Ectodermal cell (in vitro differentiated cells): ENCODE results near the gene RASAL1. TPM values are rescaled to one million over a fixed set of nuclear protein-coding genes. Genes with fewer than 3 reads are reported as not detected.
A peak's percentile ranks its signal among the peaks of the same experiment; 100 is the strongest.

Experiments
- H3K27ac ChIP-seq: 2 replicates; pipeline ENCODE4 v1.7.0; 2013; ENCODE audit warnings: mild to moderate bottlenecking, low read depth, low read length; ENCODE audit not compliant: insufficient read depth, poor library complexity, severe bottlenecking
- H3K27me3 ChIP-seq: 2 replicates; pipeline ENCODE4 v1.7.0; 2013; ENCODE audit warnings: mild to moderate bottlenecking, low read length; ENCODE audit not compliant: insufficient read depth, control insufficient read depth, poor library complexity, severe bottlenecking
- H3K36me3 ChIP-seq: one replicate; pipeline ENCODE4 v1.7.0; 2013; ENCODE audit warnings: low read length; ENCODE audit not compliant: control insufficient read depth, insufficient read depth
- H3K4me1 ChIP-seq: one replicate; pipeline ENCODE4 v1.7.0; 2013; ENCODE audit warnings: low read length; ENCODE audit not compliant: control insufficient read depth, insufficient read depth
- H3K4me3 ChIP-seq: 2 replicates; pipeline ENCODE4 v1.7.0; 2013; ENCODE audit warnings: low read depth, low read length, control low read depth; ENCODE audit not compliant: insufficient read depth
- H3K9me3 ChIP-seq: 2 replicates; pipeline ENCODE4 v1.7.0; 2013; ENCODE audit warnings: mild to moderate bottlenecking, low read length, moderate library complexity; ENCODE audit not compliant: control insufficient read depth
- WGBS, 2 experiments: methylation state at CpG; one replicate each; pipeline ENCODE4 v1.1.7; 2013; ENCODE audit warnings: missing lambda C conversion rate in 2 of 2; 5-methylcytosine and 5-hydroxymethylcytosine counted together
- polyA plus RNA-seq, 4 experiments: library from polyadenylated mRNA; stranded (reverse); fragments of 50-300 nt; gene quantifications; one replicate each; pipeline ENCODE4 v1.2.3, GENCODE V29; 2013

RASAL1 gene, protein sequence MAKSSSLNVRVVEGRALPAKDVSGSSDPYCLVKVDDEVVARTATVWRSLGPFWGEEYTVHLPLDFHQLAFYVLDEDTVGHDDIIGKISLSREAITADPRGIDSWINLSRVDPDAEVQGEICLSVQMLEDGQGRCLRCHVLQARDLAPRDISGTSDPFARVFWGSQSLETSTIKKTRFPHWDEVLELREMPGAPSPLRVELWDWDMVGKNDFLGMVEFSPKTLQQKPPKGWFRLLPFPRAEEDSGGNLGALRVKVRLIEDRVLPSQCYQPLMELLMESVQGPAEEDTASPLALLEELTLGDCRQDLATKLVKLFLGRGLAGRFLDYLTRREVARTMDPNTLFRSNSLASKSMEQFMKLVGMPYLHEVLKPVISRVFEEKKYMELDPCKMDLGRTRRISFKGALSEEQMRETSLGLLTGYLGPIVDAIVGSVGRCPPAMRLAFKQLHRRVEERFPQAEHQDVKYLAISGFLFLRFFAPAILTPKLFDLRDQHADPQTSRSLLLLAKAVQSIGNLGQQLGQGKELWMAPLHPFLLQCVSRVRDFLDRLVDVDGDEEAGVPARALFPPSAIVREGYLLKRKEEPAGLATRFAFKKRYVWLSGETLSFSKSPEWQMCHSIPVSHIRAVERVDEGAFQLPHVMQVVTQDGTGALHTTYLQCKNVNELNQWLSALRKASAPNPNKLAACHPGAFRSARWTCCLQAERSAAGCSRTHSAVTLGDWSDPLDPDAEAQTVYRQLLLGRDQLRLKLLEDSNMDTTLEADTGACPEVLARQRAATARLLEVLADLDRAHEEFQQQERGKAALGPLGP
- polyA plus RNA-seq (2013, experiment 1 of 4) = 0.26 TPM
- polyA plus RNA-seq (2013, experiment 2 of 4) = 0.30 TPM
- 0.85 TPM for polyA plus RNA-seq (2013, experiment 3 of 4)
- 0.61 TPM for polyA plus RNA-seq (2013, experiment 4 of 4)

DNA sequence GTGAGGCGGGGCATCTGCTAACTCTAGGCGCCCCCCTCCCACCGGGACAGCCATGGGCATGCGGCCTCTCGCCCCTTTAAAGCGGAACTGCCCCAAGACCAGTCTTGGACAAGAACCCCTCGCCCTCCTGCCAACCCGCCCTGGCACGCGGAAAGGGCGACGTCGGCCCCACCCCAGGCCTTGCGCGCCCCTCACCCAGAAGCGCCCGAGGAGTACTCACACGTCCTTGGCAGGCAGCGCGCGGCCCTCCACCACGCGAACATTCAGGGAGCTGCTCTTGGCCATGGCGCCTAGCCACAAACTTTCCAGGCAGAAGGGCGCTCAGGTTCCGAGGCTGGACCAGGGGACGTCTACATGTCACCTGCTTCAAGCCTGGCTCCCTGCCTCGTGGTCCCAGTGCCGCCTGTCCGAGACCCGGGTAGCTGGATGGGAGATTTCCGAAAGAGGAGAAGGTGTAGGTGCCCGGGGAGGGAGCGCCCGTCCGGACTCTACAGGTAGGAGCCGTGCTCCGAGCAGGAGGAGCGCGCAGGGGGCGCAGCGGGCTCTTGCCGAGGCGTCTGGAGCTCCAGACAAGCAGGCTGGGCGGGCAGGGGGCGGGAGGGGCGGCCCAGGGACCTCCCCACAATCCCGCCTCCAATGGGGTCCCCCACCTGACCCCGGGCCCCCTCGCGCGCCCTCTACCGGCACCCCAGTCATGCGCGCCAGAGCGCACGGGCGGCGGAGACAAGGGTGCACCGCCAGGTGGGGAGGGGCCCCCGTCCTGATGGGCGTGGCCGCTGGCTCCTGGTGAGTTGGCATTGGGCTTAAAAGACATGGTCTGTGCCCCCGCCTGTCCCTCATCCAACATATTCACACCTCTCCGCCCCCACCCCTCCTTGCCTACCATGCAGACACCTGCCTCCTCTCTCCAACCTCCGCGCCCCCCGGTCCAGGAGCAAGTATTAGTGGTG, at the start of gene RASAL1:
TSS of gene RASAL1 (minus strand) at position 584 of the 950 bp plus-strand sequence. CDS start at position 285, 299 bp downstream.
- WGBS, 2 experiments = 8 to 10% methylated on average over 66 to 68 of the region's 68 CpGs
- H3K27me3 ChIP-seq = peaks cover 31% of the 10 kb centered on the region
- peak within 1 kb of the TSS; percentile 16 for H3K4me3 ChIP-seq
- peaks cover 4% of the 10 kb centered on the region for H3K4me1 ChIP-seq
- no peaks in the 10 kb centered on the region for H3K36me3 ChIP-seq
- H3K9me3 ChIP-seq = no peaks in the 10 kb centered on the region
- no peak within 1 kb of the TSS for H3K27ac ChIP-seq

DNA sequence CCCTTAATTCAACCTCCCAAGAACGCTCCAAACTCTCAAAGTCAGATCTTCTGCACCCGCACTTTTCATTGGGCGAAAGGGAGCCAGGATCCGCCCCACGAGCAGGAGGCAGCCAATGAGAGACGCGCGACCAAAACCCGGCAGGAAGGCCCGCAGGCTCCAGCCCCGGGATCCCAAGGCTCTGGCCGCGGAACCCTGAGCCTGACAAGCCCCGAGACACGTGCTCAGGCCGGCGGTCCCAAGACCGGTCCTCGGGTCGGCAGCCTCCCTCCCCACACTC, 49.3 kb upstream of the RASAL1 start:
- Histone ChIP-seq H3K36me3 (peaks cover 5% of the 10 kb centered on the region), H3K4me1 (peaks cover 6% of the 10 kb centered on the region), H3K27me3 (no peaks in the 10 kb centered on the region), H3K9me3 (no peaks in the 10 kb centered on the region), H3K4me3 (peak overlapping the region; percentile 98), H3K27ac (peak overlapping the region; percentile 92)
- WGBS, 2 experiments = 0% methylated on average over 20 of the region's 20 CpGs

DNA sequence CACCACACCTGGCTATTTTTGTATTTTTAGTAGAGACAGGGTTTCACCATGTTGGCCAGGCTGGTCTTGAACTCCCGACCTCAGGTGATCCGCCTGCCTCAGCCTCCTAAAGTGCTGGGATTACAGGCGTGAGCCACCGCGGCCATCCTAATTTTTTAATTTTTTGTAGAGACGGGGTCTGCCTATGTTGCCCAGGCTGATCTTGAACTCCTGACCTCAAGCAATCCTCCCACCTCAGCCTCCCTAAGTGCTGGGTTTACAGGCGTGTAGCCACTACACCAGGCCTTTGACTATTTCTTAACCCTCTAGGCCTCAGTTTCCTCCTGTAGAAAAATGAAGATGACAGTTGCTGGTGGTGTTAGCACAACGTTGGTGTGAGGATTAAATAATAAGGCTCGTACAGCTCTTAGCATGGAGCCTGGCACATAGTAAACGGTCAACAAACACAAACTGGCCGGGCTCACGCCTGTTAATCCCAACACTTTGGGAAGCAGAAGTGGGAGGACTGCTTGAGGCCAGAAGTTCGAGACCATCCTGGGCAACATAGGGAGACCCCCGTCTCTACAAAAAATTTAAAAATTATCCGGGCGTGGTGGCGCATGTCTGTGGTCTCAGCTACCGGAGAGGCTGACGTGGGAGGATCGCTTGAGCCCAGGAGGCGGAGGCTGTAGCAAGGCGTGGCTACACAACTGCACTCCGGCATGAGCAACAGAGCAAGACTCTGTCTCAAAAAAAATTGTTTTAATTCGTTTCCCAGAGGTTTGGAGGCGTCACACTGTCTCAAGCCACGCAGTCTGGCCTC, 48.7 kb upstream of the RASAL1 start:
- Histone ChIP-seq H3K4me3 (peak overlapping the region; percentile 98), H3K4me1 (peaks cover 6% of the 10 kb centered on the region), H3K27me3 (no peaks in the 10 kb centered on the region), H3K9me3 (no peaks in the 10 kb centered on the region), H3K27ac (no peak overlapping the region), H3K36me3 (peaks cover 10% of the 10 kb centered on the region)
- WGBS, 2 experiments = 39 to 42% methylated on average over 26 of the region's 26 CpGs

DNA sequence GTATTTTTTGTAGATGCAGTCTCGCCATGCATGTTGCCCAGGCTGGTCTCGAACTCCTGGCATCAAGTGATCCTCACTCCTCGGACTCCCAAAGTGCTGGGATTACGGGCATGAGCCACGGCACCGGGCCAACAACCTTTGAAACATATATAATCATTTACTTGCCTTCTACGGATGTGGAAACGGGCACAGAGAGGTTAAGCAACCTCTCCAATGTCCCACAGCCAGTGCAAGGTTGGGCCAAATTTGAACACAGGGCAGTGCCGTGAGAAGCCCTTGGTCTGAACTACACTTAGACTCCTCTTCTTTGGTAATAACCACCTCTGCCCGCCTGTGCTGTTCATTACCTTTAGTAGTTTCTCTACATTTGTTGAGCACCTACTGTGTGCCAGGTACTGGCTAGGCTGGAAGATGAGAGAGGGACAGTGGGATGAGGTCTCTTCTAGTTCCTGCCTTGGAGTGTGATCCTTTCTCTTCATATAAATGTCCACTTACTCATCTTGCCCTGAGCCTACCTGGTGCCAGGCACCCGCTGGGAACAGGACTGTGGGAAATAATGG, 47.5 kb upstream of the RASAL1 start:
- H3K4me1 ChIP-seq = peaks cover 6% of the 10 kb centered on the region
- peaks cover 22% of the 10 kb centered on the region for H3K36me3 ChIP-seq
- no peaks in the 10 kb centered on the region for H3K27me3 ChIP-seq
- whole genome bisulfite sequencing, 2 experiments = 94 to 95% methylated on average over 11 of the region's 11 CpGs
- H3K27ac ChIP-seq = no peak overlapping the region
- no peak overlapping the region for H3K4me3 ChIP-seq
- H3K9me3 ChIP-seq = no peaks in the 10 kb centered on the region

DNA sequence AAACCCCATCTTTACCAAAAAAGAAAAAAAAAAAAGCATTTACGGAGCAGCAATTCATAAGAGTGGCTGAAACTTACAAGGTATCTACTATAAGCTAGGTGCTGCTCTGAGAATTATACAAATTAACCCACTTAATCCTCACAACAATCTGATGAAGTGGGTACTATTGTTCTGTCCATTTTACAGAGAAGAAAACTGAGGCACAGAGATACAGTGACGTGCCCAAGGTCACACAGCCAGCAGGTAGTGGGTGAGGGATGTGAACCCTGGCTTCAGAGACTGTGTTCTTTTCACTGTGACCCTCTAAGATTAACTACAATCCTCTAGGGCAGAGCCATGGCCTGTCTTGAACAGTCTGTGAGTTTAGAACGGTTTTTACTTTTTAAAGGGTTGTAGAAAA, 46.4 kb upstream of the RASAL1 start:
- H3K27ac ChIP-seq = no peak overlapping the region
- H3K27me3 ChIP-seq = no peaks in the 10 kb centered on the region
- H3K4me1 ChIP-seq = peaks cover 5% of the 10 kb centered on the region
- H3K9me3 ChIP-seq = no peaks in the 10 kb centered on the region
- no peak overlapping the region for H3K4me3 ChIP-seq
- H3K36me3 ChIP-seq = peaks cover 33% of the 10 kb centered on the region
- WGBS, 2 experiments = 79 to 93% methylated on average over 1 to 3 of the region's 3 CpGs

DNA sequence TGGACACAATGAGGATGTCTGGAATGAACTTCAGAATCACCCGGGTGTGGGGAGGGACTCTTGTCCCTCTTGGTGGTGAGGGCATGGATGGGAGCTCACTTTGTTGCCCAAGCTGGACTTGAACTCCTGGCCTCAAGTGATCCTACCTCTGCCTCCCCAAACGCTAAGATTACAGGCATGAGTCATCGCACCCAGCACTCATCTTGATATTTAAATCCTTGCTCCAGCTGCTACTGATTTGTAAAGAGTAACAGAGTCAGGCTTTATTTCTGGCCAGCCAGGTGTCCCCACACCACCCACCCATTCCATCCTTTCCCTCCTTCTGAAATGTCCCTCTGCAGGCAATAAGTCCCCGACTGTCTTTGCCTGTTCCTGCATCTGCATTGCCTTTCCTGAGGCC, 44.8 kb upstream of the RASAL1 start:
- Histone ChIP-seq H3K4me1 (no peaks in the 10 kb centered on the region), H3K4me3 (no peak overlapping the region), H3K36me3 (peaks cover 38% of the 10 kb centered on the region), H3K27ac (no peak overlapping the region), H3K9me3 (no peaks in the 10 kb centered on the region), H3K27me3 (no peaks in the 10 kb centered on the region)
- WGBS, 2 experiments = 91 to 92% methylated on average over 4 of the region's 4 CpGs

DNA sequence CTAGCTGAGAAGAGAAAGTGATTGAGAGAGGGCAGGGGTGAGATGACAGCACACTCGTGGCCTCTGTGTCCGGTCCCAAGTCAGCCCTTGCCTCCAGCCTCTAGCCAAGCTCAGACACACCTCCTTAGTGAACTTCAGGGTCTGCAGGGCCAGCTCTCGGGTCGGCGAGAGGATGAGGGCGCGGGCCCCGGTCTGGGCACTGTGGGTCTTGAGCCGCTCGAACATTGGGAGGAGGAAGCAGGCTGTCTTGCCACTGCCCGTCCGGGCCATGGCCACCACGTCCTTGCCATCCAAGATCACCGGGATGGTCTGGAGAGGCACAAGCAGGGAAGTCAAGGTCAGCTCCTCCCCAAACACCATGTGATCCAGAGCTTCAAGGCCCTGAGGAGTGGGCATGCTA, 43.5 kb upstream of the RASAL1 start:
- 93 to 96% methylated on average over 14 of the region's 14 CpGs for WGBS, 2 experiments
- Histone ChIP-seq H3K4me3 (no peak overlapping the region), H3K27me3 (no peaks in the 10 kb centered on the region), H3K27ac (no peak overlapping the region), H3K4me1 (no peaks in the 10 kb centered on the region), H3K9me3 (no peaks in the 10 kb centered on the region), H3K36me3 (peaks cover 44% of the 10 kb centered on the region)

DNA sequence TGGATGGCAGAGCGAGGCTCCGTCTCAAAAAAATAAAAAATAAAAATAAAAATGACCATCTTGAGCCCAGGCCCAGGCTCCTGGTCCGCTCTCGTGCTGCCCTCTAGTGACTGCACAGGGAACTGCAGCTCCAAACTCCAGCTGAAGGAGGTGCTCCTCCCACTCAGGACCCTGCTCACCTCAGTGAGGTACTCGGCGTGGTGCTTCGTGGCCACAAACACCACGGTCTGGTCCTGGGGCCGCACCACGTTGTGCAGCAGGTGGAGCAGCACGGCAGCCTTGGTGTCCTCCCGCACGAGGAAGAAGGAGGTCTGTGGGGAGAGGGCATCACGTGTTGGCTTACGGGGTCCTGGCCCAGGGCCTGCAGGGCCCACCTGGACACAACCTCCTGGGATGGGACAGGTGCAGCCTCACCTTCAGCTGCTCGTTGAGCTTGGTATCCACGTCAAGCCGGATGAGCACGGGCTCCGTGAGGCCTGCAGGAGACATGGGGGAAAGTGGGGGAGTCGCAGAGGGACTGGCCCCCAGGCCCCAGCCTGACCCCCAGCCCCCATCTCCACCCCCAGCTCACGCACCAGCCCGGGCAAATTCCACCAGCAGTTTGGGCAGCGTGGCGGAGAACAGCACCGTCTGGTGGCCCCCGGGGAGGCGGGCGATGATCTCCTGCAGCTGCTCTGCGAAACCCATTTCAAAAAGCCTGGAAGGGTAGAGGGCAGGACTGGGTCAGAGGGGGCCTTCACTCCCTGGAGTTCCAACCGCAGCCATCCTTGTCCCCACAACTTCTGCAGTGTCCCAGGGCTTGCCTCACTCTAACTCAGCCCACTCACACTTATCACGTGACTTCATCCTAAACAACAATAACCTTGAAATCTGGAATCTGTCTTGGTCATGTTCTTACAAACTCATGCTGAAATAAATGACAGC, 39.2 kb upstream of the RASAL1 start:
- WGBS, 2 experiments = 74 to 75% methylated on average over 32 of the region's 32 CpGs
- Histone ChIP-seq H3K27ac (no peak overlapping the region), H3K27me3 (no peaks in the 10 kb centered on the region), H3K4me3 (no peak overlapping the region), H3K9me3 (no peaks in the 10 kb centered on the region), H3K4me1 (no peaks in the 10 kb centered on the region), H3K36me3 (peaks cover 70% of the 10 kb centered on the region)
